C4-2B (cell line): ENCODE measurements around the gene CHAC2.
A peak's percentile ranks its signal among the peaks of the same experiment; 100 is the strongest.
"Not testable (repeated sequence)": the region's sequence is repeated elsewhere in the genome, so short reads cannot be mapped to it uniquely, and the experiment has no call there.

Source experiments
- H3K27ac ChIP-seq: fragments of 450-650 bp; 2 replicates; pipeline ENCODE4 v1.5.1; 2017
- CTCF ChIP-seq: fragments of 450-650 bp; conservative IDR thresholded peaks from 2 replicates; pipeline ENCODE4 v1.5.1; 2017; ENCODE audit warnings: mild to moderate bottlenecking
- ZFX ChIP-seq: fragments of 450-650 bp; IDR thresholded peaks from 2 replicates; pipeline ENCODE4 v1.6.1; 2017

The CHAC2 gene

GRCh38 chr2:53818854-53819435 lies 51.3 kb downstream of the CHAC2 start:
- TF ChIP-seq CTCF, result no peak
- TF ChIP-seq ZFX, result no peak
- no peak overlapping the region for H3K27ac ChIP-seq

- TF ChIP-seq ZFX, result no peak
- no peak overlapping the region for H3K27ac ChIP-seq
These were observed 52.0 kb downstream of the CHAC2 start for GRCh38 chr2:53819634-53820033.

- no peak overlapping the region for H3K27ac ChIP-seq
- TF ChIP-seq CTCF (no peak), ZFX (no peak)
These were observed 52.4 kb downstream of the CHAC2 start for GRCh38 chr2:53820048-53820447.

- no peak overlapping the region for H3K27ac ChIP-seq
- TF ChIP-seq ZFX, result no peak
- TF ChIP-seq CTCF, result no peak
These were observed 53.1 kb downstream of the CHAC2 start for GRCh38 chr2:53820711-53821110.

DNA sequence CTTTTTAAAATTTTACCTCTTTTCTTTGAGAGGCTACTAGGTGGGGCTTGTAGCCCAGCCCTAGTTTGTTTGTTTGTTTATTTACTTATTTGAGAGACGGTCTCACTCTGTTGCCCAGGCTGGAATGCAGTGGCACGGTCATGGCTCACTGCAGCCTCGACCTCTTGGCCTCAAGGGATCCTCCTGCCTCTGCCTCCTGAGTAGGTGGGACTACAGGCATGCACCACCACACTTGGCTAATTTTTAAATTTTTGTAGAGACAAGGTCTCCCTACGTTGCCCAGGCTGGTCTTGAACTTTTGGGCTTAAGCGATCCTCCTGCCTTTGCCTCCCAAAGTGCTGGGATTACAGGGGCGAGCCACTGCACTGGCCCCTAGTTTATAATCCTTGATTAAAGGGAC lies 54.2 kb downstream of the CHAC2 start:
- H3K27ac ChIP-seq, result no peak overlapping the region
- TF ChIP-seq ZFX, result no peak
- no peak for TF ChIP-seq CTCF

DNA sequence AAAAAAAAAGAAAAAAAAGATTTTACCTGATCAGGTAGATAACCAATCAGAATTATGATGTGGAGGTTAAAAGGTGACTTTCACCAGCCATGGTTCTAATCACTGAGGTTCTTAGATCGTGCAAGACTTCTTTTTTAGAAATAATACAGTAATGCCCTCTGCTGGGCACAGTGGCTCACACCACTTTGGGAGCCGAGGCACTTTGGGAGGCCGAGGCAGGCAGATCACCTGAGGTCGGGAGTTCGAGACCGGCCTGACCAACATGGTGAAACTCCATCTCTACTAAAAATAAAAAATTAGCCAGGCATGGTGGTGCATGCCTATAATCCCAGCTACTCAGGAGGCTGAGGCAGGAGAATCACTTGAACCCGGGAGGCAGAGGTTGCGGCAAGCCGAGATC lies 56.0 kb downstream of the CHAC2 start:
- not testable (repeated sequence) for H3K27ac ChIP-seq
- TF ChIP-seq CTCF, result peak; percentile 28
